HG02884 (cell line): ENCODE data around the gene LRRFIP1.
"Not testable (repeated sequence)": the region's sequence is repeated elsewhere in the genome, so short reads cannot be mapped to it uniquely, and the experiment has no call there.

Experiments
- ATAC-seq: cut with Tn5 transposase; IDR thresholded peaks from one replicate; pipeline ENCODE4 v1.9.1; 2021; ENCODE audit warnings: mild to moderate bottlenecking, moderate library complexity; ENCODE audit not compliant: unreplicated experiment

The LRRFIP1 gene

DNA sequence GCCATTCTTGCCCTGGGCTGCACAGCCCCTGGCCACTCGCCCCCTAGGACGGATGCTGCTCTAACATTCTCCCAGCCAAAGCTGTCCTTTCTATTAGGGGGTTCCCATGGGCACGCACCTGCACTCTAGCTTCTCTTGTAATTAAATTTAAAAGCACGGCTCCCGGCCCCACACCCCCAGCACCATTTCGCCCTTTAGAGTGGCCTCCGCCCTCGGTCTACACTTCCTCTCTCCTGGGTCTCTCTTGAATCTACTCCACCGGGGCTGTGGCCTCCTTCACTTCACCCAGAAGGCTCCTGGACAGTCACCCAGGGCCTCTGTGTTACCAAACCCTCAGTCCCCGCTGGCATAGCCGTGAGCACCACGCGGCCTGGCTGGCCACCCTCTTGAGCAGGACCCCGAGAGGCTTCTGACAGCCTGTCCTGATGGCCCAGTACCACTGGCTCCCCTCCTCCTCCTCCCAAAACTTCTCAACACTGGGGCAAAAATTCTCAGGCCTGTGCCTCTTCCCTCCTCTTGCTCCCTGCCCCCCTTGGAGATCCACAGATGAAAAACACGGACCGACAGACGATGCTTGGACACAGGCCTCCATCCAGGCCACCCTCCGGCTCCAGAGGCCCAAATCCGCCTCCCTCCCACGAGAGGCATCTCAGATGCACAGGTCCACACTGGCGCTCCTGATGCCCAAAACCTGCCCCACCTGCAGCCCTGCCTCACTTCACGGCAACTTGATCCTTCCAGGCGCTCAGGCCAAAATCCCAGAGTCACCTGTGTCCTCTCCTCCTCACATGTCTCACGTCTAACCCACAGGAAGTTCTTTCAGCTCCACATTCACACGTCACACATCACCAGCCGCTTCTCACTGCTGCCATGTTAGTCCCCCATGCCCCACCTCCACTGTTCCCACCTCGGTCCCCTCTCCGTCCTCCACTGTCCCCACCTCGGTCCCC is 29.9 kb upstream of the LRRFIP1 start:
- ATAC-seq, result no peak

DNA sequence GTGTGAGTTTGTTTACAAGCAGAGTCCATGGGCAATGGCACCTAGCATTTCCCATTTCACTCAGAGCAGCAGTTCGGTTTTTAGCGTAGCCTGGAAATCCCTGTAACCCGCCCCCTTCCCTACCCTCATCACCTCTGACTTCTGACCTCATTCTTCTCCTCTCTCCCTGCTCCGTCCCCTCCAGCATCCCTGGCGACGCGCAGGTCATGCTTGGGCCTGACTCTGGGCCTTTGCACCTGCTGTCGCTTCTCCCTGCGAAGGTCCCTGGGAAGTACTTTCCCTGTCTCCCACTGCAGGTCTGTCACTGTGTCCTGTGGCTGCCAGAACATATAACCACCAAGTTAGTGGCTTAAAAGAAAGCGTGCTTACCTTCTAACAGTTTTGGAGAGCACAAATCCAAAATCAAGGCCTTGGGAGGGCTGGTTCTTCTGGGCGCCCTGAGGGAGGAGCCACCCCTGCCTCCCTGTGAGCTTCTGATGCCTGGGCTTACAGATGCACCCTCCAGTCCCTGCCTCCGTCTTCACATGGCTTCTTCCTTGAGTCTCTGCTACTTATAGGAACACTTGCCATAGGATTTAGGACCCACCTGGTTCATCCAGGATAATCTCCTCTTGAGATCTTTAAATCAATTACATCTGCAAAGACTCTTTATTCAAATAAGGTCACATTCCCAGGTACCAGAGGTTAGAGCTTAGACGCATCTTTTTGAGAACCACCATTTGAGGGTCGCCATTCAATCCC is 28.7 kb upstream of the LRRFIP1 start:
- ATAC-seq, result no peak

DNA sequence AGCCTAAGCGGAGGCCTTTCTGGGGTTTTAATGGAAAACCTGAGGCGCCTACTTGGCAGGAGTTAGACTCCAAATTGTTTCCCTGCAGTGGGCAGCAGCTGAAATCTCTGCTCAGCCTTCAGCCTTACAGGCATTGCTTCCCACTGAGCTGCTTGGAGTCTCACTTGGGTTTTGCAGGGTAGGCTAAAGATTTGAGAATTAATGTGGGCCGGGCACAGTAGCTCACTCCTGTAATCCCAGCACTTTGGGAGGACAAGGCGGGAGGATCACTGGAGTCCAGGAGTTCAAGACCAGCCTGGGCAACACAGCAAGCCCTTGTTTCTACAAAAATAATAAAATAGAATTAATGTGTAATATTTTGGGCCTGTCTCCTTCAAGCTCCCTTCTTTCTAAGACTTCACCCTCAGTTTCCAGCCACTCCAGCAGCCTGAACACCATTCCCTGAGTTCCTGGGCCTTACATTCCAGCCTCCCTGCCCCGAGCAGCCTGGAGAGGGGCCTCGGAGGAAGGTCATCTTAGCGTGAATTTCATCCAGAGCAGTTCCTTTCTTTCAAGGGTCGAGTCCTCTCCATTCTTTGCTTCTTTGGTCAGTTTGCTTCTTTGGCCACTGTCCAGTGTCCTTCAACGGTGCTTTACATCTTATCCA is 27.8 kb upstream of the LRRFIP1 start:
- no peak for ATAC-seq

DNA sequence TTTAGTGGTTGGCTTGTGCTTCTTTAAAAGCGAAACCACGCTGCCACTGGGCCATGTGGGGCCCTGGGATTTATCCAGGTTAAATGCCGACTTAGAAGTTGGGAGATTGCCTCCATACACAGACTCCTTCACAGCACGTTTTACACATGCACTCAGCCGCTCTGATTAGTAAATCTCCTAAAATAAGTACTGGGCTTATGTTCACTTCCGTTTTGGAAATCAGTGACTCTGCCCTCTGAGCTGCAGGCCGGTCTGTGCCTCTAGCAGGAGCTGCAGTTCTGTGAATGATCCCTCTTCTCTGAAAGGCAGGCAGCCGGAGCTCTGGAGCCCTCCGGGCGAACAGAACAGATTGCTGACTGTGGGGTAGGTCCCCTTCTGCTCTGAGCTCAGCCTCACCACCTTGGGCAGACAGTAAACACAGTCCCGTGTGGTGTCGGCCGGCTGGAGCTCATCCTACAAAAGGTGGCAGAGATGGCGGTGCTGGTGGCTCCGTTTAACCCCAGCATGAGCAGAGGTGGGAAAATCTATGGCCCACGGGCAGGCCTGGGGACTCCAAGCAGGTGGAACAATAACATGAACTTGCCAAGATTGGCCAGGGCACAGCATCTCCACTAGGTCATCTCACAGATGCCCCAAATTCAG is 27.1 kb upstream of the LRRFIP1 start:
- ATAC-seq, result no peak

DNA sequence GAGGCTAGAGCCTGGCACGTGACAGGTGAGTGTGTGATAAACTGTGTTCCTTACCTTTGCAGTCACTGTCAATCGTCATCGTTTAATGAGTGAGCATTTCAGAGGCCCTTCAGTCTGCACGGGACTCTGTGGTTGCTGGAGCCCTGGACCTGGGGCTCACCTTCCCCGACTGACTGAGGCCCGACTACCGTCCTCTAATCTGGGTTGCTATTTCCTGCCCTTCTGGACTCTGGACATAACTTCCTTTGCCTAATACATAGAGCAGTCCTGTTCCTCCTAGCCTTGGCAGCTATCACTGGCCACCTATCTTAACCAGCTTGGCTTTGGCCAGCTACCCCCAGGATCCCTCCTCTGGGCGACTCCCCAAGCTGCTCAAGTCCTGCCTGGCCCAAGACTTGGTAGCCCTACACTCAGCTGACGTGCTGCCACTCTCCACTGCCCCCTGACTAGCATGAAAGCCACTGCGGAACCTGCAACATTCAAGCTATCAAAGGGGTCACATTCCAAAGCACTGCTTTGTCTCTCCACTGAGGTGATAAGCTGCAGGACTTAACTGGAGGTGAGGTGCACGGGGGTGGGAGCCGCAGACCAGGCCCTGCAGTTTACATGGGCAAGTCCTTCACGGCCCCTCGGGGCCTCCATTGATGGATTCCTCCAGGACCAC is 25.8 kb upstream of the LRRFIP1 start:
- no peak for ATAC-seq

DNA sequence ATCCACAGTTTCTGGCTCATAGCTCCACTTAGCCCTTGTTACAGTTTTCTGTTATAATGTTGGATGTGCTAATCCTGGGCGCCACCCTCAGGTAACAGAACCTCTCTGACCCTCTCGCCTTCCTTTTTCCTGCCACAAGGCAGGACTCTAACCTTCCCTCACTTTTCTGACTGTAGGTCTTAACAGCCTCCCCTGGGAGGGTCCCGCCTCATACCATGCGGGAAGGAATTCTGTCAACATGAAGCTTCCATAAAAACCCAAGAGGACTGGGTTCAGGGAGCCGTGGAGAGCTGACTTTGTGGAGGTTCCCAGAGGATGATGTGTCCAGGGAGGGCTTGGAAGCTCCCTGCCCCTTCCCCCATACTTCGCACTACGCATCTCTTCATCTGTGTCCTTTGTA is 25.0 kb upstream of the LRRFIP1 start:
- no peak for ATAC-seq

DNA sequence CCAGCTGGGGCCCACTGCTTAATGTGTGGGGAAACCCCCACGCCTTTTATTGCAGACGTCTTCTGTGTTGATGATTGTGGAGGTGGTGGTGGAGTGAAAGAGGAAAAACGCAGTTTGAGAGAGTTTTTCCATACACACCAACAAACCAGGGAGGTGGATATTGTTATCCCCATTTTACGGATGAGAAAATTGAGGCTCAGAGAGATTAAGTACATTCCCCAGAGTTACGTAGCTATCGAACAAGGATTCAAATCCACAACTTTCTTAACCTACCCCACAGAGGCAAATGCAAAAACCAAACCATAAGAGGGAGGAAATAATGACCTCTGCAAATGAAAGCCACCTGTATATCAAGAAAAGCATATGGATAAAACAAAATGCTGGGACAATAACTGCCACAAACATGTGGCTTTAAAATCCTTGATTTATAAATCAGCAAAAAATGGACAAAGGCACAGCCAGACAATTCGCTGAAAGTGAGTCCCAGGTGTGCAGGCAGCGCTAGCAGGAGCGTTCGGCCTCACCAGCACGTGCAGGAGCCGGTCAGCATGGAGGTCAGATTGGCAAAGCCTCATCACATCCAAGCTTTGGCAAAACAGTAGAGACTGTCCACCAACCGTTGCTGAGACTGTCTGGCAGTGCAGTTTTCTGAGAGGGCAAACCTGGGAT is 24.2 kb upstream of the LRRFIP1 start:
- no peak for ATAC-seq

DNA sequence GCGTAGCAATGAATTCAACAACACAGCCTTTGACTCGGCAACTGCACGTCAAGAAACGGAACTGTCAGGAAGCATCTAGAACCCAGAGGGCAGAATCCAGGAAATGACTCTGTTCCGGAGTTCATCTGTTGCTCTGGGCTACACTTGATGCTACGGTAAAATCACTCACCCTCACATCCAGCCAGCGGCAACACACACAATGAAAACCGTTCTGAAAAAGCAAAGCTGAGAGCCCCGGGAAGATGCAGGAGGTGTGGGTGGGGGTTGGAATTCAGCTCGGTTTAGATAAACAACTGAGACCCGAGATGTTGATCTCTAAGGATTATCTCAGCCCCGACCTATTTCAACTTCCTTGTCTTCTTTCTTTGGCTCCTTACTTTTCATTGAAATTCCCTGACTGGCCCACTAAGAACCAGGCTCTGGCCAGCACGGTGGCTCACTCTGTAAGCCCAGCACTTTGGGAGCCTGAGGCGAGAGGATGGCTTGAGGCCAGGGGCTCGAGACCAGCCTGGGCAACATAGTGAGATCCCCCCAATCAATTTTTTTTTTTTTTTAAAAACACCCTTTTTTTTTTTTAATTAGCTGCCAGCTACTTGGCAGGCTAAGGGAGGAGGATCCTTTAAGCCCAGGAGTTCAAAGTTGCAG is 23.5 kb upstream of the LRRFIP1 start:
- no peak for ATAC-seq

DNA sequence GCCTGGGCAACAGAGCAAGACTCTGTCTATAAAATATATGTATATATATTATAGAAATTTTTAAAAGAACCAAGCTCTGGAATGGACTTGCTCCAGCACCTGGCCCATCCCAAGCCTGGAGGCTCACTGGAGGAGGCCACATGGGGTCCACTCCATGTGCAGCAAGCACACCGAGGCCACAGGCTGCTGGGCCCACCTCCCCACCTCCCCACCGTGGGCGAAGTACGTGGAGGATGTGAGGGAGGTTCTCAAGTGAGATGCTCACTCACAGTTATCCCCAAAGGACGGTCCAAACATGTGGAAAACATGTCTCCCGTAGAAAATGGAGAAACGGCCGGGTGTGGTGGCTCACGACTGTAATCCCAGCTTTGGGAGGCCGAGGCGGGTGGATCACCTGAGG is 23.0 kb upstream of the LRRFIP1 start:
- no peak for ATAC-seq

DNA sequence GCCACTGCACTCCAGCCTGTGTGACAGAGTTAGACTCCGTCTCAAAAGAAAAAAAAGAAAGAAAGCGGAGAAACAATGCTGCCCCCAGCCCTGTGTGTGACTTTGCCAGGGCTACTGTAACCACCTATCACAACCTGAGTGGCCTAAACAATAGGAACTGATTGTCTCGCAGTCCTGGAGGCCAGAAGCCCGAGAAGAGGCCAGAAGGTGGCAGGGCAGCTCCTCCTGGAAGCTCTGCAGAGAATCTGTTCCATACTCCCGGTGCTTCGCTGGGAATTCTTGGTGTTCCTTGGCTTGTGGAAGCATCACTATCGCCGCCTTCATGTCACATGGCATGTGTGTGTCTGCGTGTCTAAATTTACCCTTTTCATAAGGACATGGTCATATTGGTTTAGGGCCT is 22.4 kb upstream of the LRRFIP1 start:
- ATAC-seq, result no peak

DNA sequence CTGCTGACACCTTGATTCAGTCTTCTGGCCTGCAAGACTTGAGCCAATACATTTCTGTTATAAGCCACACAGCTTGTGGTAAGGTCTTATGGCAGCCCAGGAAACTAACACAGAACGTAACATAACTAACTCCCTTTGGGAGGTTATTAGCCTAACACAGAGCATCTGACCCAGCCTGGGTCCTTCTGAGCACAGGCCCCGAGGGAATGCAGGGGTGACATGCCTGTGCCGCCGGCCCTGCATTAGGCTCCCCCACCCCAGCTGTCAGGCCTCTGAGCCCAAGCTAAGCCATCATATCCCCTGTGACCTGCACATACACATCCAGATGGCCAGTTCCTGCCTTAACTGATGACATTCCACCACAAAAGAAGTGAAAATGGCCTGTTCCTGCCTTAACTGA is 20.9 kb upstream of the LRRFIP1 start:
- not testable (repeated sequence) for ATAC-seq

DNA sequence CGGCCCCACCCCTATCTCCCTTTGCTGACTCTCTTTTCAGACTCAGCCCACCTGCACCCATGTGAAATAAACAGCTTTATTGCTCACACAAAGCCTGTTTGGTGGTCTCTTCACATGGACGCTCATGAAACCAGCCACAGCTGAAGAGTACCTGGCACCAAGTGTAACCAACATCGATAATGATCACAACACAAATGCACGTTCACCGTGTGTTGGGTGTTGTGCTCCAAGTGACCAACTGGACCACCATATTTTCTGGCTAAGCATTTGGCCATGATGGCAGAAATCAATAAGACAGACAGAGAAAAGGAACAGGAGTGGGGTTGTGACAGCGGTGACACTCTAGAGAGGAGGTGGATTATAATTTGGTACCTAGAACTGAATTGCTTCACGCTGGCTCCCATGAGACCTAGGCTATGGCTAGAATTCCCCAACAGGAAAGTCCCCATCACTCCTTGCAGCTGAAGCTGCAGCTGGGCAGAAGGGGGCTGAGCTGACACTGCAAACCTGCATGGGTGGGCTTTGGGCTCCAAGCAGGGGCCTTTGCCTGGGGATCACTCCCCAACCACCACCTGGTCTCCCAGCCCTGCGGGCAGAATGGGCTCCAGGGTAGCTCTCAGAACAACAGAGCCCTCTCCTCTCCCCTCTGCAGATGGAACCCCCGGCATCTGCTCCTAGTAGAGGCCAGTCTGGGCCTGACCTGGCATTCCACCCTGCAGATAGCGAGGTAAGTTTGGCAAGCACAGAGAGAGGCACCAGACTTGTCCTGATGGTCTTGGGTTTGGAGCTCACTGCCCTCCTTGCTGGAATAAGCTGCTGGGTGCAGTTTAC is 14.6 kb upstream of the LRRFIP1 start:
- no peak for ATAC-seq

DNA sequence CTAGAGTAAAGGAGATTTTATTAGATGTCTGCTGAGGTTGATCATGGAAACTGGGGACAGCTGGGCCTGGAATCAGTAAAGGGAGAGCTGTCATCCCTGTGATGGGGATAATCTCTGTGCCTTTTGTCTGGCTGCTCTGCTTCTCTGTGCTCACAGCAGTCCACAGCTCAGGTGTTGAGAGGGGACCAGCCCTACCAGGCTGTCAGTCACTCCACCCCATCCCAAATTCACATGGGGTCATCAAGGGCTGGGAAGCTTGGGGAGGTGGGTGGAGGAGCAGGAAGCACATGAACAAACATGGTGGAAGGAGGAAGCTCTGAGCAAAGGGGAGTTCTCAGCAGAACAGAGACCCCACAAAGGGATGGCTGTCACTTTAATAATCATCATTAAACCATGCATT is 13.7 kb upstream of the LRRFIP1 start:
- ATAC-seq, result no peak

DNA sequence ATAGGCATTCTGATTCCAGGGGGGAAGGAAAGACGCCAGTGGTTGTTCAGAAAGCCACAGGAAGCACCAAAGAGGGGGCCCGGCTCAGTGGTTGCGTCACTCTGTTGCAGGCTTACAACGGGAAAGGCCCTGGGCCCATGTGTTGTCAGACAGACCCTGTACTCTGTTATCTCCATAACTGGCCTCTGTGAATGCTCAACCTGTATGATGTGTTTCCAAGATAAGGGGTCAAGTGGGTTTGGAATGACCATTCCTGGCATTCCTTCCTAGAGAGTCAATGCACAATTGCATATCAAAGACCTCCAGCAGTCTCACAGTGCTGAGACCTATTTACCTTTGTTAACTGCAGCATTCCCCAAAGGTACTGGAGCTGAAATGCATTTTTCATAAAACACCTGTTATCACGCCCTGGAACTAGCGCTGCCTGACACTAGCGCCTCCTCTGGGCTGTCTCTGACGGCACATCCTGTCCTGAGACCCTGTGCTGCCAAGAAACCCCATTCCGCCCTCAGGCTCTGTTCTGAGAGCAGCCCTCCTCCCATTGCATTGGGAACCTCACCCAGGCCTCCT is 13.2 kb upstream of the LRRFIP1 start:
- no peak for ATAC-seq

DNA sequence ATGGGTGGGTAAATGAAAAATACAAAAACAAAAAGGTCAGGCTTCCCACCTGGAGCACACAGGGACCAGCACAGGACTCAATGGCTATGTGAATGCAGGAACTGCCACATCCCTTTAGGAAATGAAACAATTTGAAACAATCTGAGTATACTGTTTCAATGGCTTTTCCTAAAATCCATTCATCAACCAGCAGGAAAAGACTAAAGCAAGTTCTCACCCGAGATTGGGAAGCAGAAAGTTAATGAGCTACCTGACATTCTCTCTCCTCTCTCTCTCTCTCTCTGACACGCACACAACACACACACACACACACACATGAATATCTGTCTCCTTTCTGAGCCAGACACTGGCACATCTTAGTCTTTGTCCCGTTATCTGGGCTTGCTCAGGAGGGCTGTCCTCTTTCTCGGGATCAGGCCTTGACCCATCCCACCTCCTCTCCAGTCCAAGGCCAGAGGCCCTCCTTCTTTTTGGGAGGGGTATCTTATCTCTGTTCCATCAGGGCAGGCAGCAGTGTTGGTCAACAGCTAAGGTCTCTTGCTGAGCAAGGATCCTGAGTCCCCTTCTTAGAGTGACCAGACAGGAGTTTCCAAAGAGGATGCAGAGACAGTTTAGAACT is 11.6 kb upstream of the LRRFIP1 start:
- no peak for ATAC-seq

DNA sequence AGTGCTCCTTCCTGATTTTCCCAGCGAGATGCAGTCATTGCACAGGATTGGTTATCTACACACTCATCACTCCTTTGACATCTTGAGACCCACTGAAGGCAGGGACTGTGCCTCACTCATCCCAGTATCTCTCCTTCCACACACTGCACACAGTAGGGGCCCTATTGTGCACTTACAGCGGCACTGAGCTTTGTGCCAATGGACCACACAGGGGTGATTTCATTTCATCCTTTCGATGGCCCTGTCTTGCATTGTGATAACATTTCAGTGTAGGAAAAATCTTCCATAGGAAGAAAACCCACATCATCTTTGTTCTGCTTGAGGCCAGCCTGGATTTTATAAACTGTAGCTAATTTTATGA is 11.0 kb upstream of the LRRFIP1 start:
- no peak for ATAC-seq

DNA sequence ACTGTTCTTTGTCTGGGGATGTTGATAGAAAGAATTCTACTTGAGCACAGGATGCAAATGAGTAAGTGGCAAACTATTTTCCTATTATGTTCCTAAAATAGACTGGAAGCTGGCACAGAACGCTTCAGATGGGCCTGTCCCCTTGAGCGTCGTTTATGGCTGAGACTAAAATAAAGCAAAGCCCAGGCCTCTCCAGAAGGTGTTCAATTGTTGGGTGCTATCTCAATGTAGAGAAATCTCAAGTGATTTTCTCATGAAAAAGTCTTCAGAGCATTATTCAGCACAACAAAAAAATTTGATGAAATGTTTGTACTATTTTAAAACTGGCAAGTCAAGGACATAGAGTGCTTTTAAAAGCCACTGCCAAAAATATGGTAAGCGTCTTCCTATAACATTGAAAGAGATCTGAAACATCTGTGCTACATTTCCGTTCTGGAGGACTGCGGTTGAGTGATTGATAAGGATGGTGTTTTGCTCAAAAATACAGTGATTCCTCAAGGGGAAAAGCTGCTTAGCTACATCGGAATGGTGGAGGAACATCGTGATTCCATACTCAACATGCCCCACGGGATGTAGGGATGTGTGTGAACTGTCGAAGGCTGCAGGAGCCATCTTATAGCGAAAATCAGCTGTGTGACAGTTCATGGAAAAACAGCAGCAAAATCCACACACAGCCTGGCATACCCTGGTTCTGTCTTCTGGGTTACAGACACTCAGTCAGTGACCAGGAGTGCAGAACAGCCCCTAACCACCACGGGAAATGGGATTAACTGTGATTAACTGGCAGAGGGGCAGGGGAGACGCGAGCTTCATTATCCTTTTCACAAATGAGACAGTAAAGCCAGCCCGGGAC is 10.4 kb upstream of the LRRFIP1 start:
- ATAC-seq, result no peak
